Astrocyte of the cerebellum (primary cell): ENCODE results near the gene STIP1.

Source experiments
- DNase-seq: peaks from one replicate; pipeline ENCODE4 v3.0.0-alpha.2; 2011; ENCODE audit warnings: low read depth
- H3K4me3 ChIP-seq: 2 replicates; pipeline ENCODE4 v1.5.1; 2011; ENCODE audit warnings: mild to moderate bottlenecking, low read depth, low read length, moderate library complexity
- in situ Hi-C: cut with HindIII; loops from 2 replicates; pipeline ENCODE4 v1.10.0; 2017; ENCODE audit warnings: low sequenced_read_pairs
- TF ChIP-seq, protein P1 (sequence below): IDR thresholded peaks from 2 replicates; pipeline ENCODE4 v1.5.1; 2012; ENCODE audit warnings: low read length, low read depth, moderate library complexity, mild to moderate bottlenecking; ENCODE audit errors: missing control alignments

Gene STIP1

DNA sequence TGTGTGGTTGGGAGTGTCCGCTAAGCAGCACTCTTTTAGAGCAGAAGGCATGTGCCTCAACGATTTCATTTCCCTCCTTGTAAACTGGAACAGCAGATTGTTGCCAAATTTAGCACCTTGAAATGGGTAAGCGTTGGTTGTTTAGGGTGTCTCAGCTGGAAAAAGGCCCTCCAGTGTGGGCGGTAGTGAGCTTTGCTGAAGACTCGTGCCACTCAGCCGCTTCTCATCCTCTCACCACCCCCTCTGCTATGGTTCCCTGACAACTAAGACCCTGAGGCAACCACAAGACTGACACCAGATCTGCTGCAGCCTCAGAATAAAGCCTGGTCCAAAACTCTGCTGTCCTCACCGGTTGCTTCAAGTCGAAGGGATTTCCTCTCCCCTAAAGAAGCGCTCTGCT is 10.7 kb downstream of the STIP1 start:
- TF ChIP-seq, protein P1, sequence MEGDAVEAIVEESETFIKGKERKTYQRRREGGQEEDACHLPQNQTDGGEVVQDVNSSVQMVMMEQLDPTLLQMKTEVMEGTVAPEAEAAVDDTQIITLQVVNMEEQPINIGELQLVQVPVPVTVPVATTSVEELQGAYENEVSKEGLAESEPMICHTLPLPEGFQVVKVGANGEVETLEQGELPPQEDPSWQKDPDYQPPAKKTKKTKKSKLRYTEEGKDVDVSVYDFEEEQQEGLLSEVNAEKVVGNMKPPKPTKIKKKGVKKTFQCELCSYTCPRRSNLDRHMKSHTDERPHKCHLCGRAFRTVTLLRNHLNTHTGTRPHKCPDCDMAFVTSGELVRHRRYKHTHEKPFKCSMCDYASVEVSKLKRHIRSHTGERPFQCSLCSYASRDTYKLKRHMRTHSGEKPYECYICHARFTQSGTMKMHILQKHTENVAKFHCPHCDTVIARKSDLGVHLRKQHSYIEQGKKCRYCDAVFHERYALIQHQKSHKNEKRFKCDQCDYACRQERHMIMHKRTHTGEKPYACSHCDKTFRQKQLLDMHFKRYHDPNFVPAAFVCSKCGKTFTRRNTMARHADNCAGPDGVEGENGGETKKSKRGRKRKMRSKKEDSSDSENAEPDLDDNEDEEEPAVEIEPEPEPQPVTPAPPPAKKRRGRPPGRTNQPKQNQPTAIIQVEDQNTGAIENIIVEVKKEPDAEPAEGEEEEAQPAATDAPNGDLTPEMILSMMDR: no peak
- no peak for DNase-seq
- H3K4me3 ChIP-seq: no peak overlapping the region
- in situ Hi-C loops: no loop called here

GRCh38 chr11:64198511-64198910 is 12.5 kb downstream of the STIP1 start:
- TF ChIP-seq, protein P1: no peak
- H3K4me3 ChIP-seq: no peak overlapping the region
- no peak for DNase-seq
- in situ Hi-C loops: no loop called here

- DNase-seq: no peak
- in situ Hi-C loops: loop anchor here (10.0 to 25.0 kb wide), 2 partner anchors 73 to 436 kb away; no protein-coding TSS in a partner anchor
- H3K4me3 ChIP-seq: no peak overlapping the region
- TF ChIP-seq, protein P1: no peak
These were observed 15.6 kb downstream of the STIP1 start for GRCh38 chr11:64201543-64201942.

- in situ Hi-C loops: loop anchor here (10.0 to 25.0 kb wide), 2 partner anchors 72 to 434 kb away; no protein-coding TSS in a partner anchor
- no peak overlapping the region for H3K4me3 ChIP-seq
- TF ChIP-seq, protein P1: no peak
- DNase-seq: no peak
These were observed 17.0 kb downstream of the STIP1 start for GRCh38 chr11:64202992-64203391.

- in situ Hi-C loops: loop anchor here (10.0 to 25.0 kb wide), 2 partner anchors 71 to 434 kb away; no protein-coding TSS in a partner anchor
- H3K4me3 ChIP-seq: no peak overlapping the region
- DNase-seq: no peak
- TF ChIP-seq, protein P1: no peak
These were observed 17.6 kb downstream of the STIP1 start for GRCh38 chr11:64203421-64204079.

- DNase-seq: no peak
- in situ Hi-C loops: loop anchor here (10.0 to 25.0 kb wide), 2 partner anchors 71 to 433 kb away; no protein-coding TSS in a partner anchor
- H3K4me3 ChIP-seq: no peak overlapping the region
- TF ChIP-seq, protein P1: no peak
These were observed 18.1 kb downstream of the STIP1 start for GRCh38 chr11:64204080-64204440.
